ENCODE results near the gene TMTC4.

- TF ChIP-seq POLR2AphosphoS5 (IDR thresholded peaks at IDR 0.05): no peak
- TF ChIP-seq CTCF (IDR thresholded peaks at IDR 0.05; ENCODE audit: poor library complexity, severe bottlenecking): no peak
- TF ChIP-seq EZH2 (IDR thresholded peaks at IDR 0.05; ENCODE audit: borderline replicate concordance, insufficient read depth, low read length, poor library complexity, severe bottlenecking): no peak
- TF ChIP-seq SMC3 (conservative IDR thresholded peaks at IDR 0.05; ENCODE audit: poor library complexity): no peak
- TF ChIP-seq MXI1 (conservative IDR thresholded peaks at IDR 0.05; ENCODE audit: poor library complexity, severe bottlenecking): no peak
- TF ChIP-seq RAD21 (conservative IDR thresholded peaks at IDR 0.05): no peak
- no peak for TF ChIP-seq TAF1 (IDR thresholded peaks at IDR 0.05; ENCODE audit: low read depth)
- TF ChIP-seq EP300 (conservative IDR thresholded peaks at IDR 0.05; ENCODE audit: poor library complexity, severe bottlenecking): no peak
- no peak for TF ChIP-seq REST (IDR thresholded peaks at IDR 0.05; ENCODE audit: borderline replicate concordance)
Measured at GRCh38 chr13:100608489-100608888, 66.1 kb downstream of the TMTC4 start.
